Mesenchymal stem cell (in vitro differentiated cells and primary cell): ENCODE data around the gene KCNH5.

ENCODE experiments used
- DNase-seq: peaks from one replicate; pipeline ENCODE4 v3.0.0-alpha.2; 2013
- H2AFZ ChIP-seq: one replicate; pipeline ENCODE4 v1.6.1; 2013; ENCODE audit warnings: low read depth, mild to moderate bottlenecking, control low read depth, inconsistent platforms, low read length, moderate library complexity
- H2AK5ac ChIP-seq: 2 replicates; pipeline ENCODE4 v1.6.1; 2013; ENCODE audit warnings: low read length, moderate library complexity, mild to moderate bottlenecking, inconsistent platforms; ENCODE audit not compliant: severe bottlenecking
- H2BK120ac ChIP-seq: one replicate; pipeline ENCODE4 v1.6.1; 2013; ENCODE audit warnings: low read depth, mild to moderate bottlenecking, inconsistent platforms, low read length, moderate library complexity
- H2BK12ac ChIP-seq, 2 experiments: one replicate each; pipeline ENCODE4 v1.6.1; 2013; ENCODE audit warnings: inconsistent platforms in 2 of 2, low read length in 2 of 2, mild to moderate bottlenecking in 2 of 2, moderate library complexity in 2 of 2, control low read depth in 1 of 2
- H2BK15ac ChIP-seq: one replicate; pipeline ENCODE4 v1.6.1; 2013; ENCODE audit warnings: mild to moderate bottlenecking, low read depth, inconsistent platforms; ENCODE audit not compliant: poor library complexity, severe bottlenecking
- H2BK5ac ChIP-seq: 2 replicates; pipeline ENCODE4 v1.6.1; 2013; ENCODE audit warnings: low read depth, mild to moderate bottlenecking, low read length, control low read depth, inconsistent platforms; ENCODE audit not compliant: poor library complexity, severe bottlenecking
- H3K14ac ChIP-seq, 2 experiments: one replicate each; pipeline ENCODE4 v1.6.1; 2013; ENCODE audit warnings: inconsistent platforms in 2 of 2, low read length in 2 of 2, control low read depth in 1 of 2, mild to moderate bottlenecking in 1 of 2, moderate library complexity in 1 of 2
- H3K18ac ChIP-seq, 2 experiments: one replicate each; pipeline ENCODE4 v1.6.1; 2013; ENCODE audit warnings: inconsistent platforms in 2 of 2, low read length in 2 of 2, control low read depth in 1 of 2, low read depth in 1 of 2, mild to moderate bottlenecking in 1 of 2
- H3K23ac ChIP-seq, 2 experiments: one replicate each; pipeline ENCODE4 v1.6.1; 2013; ENCODE audit warnings: inconsistent platforms in 2 of 2, low read length in 2 of 2, mild to moderate bottlenecking in 2 of 2, moderate library complexity in 2 of 2, control low read depth in 1 of 2
- H3K27ac ChIP-seq: 2 replicates; pipeline ENCODE4 v1.5.1; 2013; ENCODE audit warnings: mild to moderate bottlenecking, moderate library complexity, low read length, control low read depth, inconsistent platforms; ENCODE audit not compliant: poor library complexity, severe bottlenecking
- H3K27me3 ChIP-seq, 2 experiments: 2 replicates each; pipeline versions ENCODE4 v1.6.1 to v1.7.0; 2013; ENCODE audit warnings: low read length in 2 of 2, mild to moderate bottlenecking in 2 of 2, moderate library complexity in 2 of 2, control low read depth in 1 of 2, inconsistent platforms in 1 of 2; ENCODE audit not compliant: control insufficient read depth in 1 of 2, insufficient read depth in 1 of 2
- H3K36me3 ChIP-seq, 2 experiments: 2 replicates each; pipeline versions ENCODE4 v1.6.1 to v1.7.0; 2013; ENCODE audit warnings: low read length in 2 of 2, control low read depth in 1 of 2, inconsistent platforms in 1 of 2, low read depth in 1 of 2, mild to moderate bottlenecking in 1 of 2; ENCODE audit not compliant: insufficient read depth in 2 of 2, control insufficient read depth in 1 of 2
- H3K4ac ChIP-seq, 2 experiments: one replicate each; pipeline ENCODE4 v1.6.1; 2013; ENCODE audit warnings: inconsistent platforms in 2 of 2, low read length in 2 of 2, mild to moderate bottlenecking in 2 of 2, moderate library complexity in 2 of 2, control low read depth in 1 of 2, low read depth in 1 of 2
- H3K4me1 ChIP-seq: 2 replicates; pipeline ENCODE4 v1.6.1; 2013; ENCODE audit warnings: low read depth, low read length, control low read depth; ENCODE audit not compliant: control insufficient read depth, insufficient read depth
- H3K4me2 ChIP-seq: 2 replicates; pipeline ENCODE4 v1.6.1; 2013; ENCODE audit warnings: low read length, mild to moderate bottlenecking, inconsistent platforms; ENCODE audit not compliant: poor library complexity, severe bottlenecking
- H3K4me3 ChIP-seq, 2 experiments: 2 replicates each; pipeline versions ENCODE4 v1.5.1 to v1.7.0; 2013; ENCODE audit warnings: low read length in 2 of 2, mild to moderate bottlenecking in 2 of 2, control low read depth in 1 of 2, low read depth in 1 of 2; ENCODE audit not compliant: insufficient read depth in 1 of 2
- H3K79me1 ChIP-seq: replicated peaks from 2 replicates; pipeline ENCODE4 v1.6.1; 2013; ENCODE audit warnings: mild to moderate bottlenecking, control low read depth, low read length, inconsistent platforms; ENCODE audit not compliant: poor library complexity, severe bottlenecking
- H3K9ac ChIP-seq: 2 replicates; pipeline ENCODE4 v1.7.0; 2013; ENCODE audit warnings: mild to moderate bottlenecking, low read length, moderate library complexity
- H3K9me3 ChIP-seq: 2 replicates; pipeline ENCODE4 v1.7.0; 2013; ENCODE audit warnings: mild to moderate bottlenecking, low read length; ENCODE audit not compliant: control insufficient read depth
- H4K8ac ChIP-seq: one replicate; pipeline ENCODE4 v1.6.1; 2013; ENCODE audit warnings: inconsistent platforms, mild to moderate bottlenecking, low read length, moderate library complexity
- H4K91ac ChIP-seq: one replicate; pipeline ENCODE4 v1.6.1; 2013; ENCODE audit warnings: mild to moderate bottlenecking, low read length, inconsistent platforms
- WGBS: methylation state at CpG from one replicate; pipeline ENCODE4 v1.1.7; 2013; ENCODE audit warnings: mixed read lengths; 5-methylcytosine and 5-hydroxymethylcytosine counted together

KCNH5 gene

GRCh38 chr14:62954165-62954564, 91.1 kb downstream of the KCNH5 start:
- Histone ChIP-seq H3K9me3 (no peaks in the 10 kb centered on the region), H3K4me3 (no peak overlapping the region), H2BK12ac (no peak overlapping the region), H2AK5ac (no peak overlapping the region), H2BK5ac (no peak overlapping the region), H2BK15ac (no peak overlapping the region), H4K8ac (no peak overlapping the region), H2BK120ac (no peak overlapping the region), H3K23ac (no peak overlapping the region), H2AFZ (no peak overlapping the region), H3K9ac (no peak overlapping the region), H3K14ac (no peak overlapping the region), H3K18ac (no peak overlapping the region), H3K79me1 (no peaks in the 10 kb centered on the region), H3K4me1 (no peaks in the 10 kb centered on the region), H3K27ac (no peak overlapping the region), H3K4me2 (no peak overlapping the region), H3K36me3 (no peaks in the 10 kb centered on the region), H4K91ac (no peak overlapping the region), H3K4ac (no peak overlapping the region), H3K27me3 (no peaks in the 10 kb centered on the region)
- 80% methylated on average over 2 of the region's 2 CpGs for whole genome bisulfite sequencing
- no peak for DNase-seq

GRCh38 chr14:62952226-62952625, 93.0 kb downstream of the KCNH5 start:
- H2BK15ac ChIP-seq: no peak overlapping the region
- no peak for DNase-seq
- H2BK5ac ChIP-seq: no peak overlapping the region
- no peak overlapping the region for H3K9ac ChIP-seq
- H3K4me2 ChIP-seq: no peak overlapping the region
- no peak overlapping the region for H2AFZ ChIP-seq
- H3K9me3 ChIP-seq: no peaks in the 10 kb centered on the region
- H3K27ac ChIP-seq: no peak overlapping the region
- H2BK120ac ChIP-seq: no peak overlapping the region
- H3K23ac ChIP-seq: no peak overlapping the region
- no peaks in the 10 kb centered on the region for H3K36me3 ChIP-seq
- no peak overlapping the region for H3K18ac ChIP-seq
- no peak overlapping the region for H4K91ac ChIP-seq
- no peaks in the 10 kb centered on the region for H3K27me3 ChIP-seq
- H2BK12ac ChIP-seq: no peak overlapping the region
- no peaks in the 10 kb centered on the region for H3K4me1 ChIP-seq
- H3K14ac ChIP-seq: no peak overlapping the region
- H2AK5ac ChIP-seq: no peak overlapping the region
- no peaks in the 10 kb centered on the region for H3K79me1 ChIP-seq
- no peak overlapping the region for H4K8ac ChIP-seq
- no CpG with 5 or more reads among the region's 2 CpGs for WGBS
- H3K4me3 ChIP-seq: no peak overlapping the region
- no peak overlapping the region for H3K4ac ChIP-seq

- Histone ChIP-seq H3K4me1 (no peaks in the 10 kb centered on the region), H4K8ac (no peak overlapping the region), H3K79me1 (no peaks in the 10 kb centered on the region), H3K27me3 (no peaks in the 10 kb centered on the region), H2BK15ac (no peak overlapping the region), H3K18ac (no peak overlapping the region), H3K4me2 (no peak overlapping the region), H2AFZ (no peak overlapping the region), H3K4me3 (no peak overlapping the region), H3K9me3 (no peaks in the 10 kb centered on the region), H3K36me3 (no peaks in the 10 kb centered on the region), H2BK12ac (no peak overlapping the region), H2BK120ac (no peak overlapping the region), H3K23ac (no peak overlapping the region), H3K4ac (no peak overlapping the region), H3K9ac (no peak overlapping the region), H2AK5ac (no peak overlapping the region), H3K14ac (no peak overlapping the region), H3K27ac (no peak overlapping the region), H2BK5ac (no peak overlapping the region), H4K91ac (no peak overlapping the region)
- DNase-seq: no peak
- WGBS: 70% methylated on average over 2 of the region's 2 CpGs
These were observed 98.0 kb downstream of the KCNH5 start for GRCh38 chr14:62947301-62947700.

GRCh38 chr14:62946221-62946620, 99.0 kb downstream of the KCNH5 start:
- Histone ChIP-seq H3K14ac (no peak overlapping the region), H3K4me1 (no peaks in the 10 kb centered on the region), H3K4ac (no peak overlapping the region), H2BK120ac (no peak overlapping the region), H3K36me3 (no peaks in the 10 kb centered on the region), H3K23ac (no peak overlapping the region), H2AK5ac (no peak overlapping the region), H2BK5ac (no peak overlapping the region), H3K4me2 (no peak overlapping the region), H2BK12ac (no peak overlapping the region), H3K4me3 (no peak overlapping the region), H3K9me3 (no peaks in the 10 kb centered on the region), H4K8ac (no peak overlapping the region), H3K9ac (no peak overlapping the region), H3K79me1 (no peaks in the 10 kb centered on the region), H2AFZ (no peak overlapping the region), H4K91ac (no peak overlapping the region), H2BK15ac (no peak overlapping the region), H3K27me3 (no peaks in the 10 kb centered on the region), H3K18ac (no peak overlapping the region), H3K27ac (no peak overlapping the region)
- no CpG with 5 or more reads among the region's 1 CpG for WGBS
- DNase-seq: no peak
